Testis (tissue), 2 donors: ENCODE results near the gene OAS2.

Experiments used
- POLR2A ChIP-seq: fragments of 450-650 bp; IDR thresholded peaks from one replicate; pipeline ENCODE4 v1.6.1; 2017; ENCODE audit warnings: antibody characterized with exemption, mild to moderate bottlenecking, moderate library complexity
- TF ChIP-seq, protein P1 (sequence below), 3 experiments: fragments of 450-650 bp in 2 of 3; fragments of 200-600 bp in 1 of 3; sonication (generic) in 1 of 3; IDR thresholded peaks; one replicate each; pipeline ENCODE4 v1.5.1; 2016 to 2019; ENCODE audit warnings: antibody characterized with exemption in 3 of 3, mild to moderate bottlenecking in 2 of 3, moderate library complexity in 1 of 3

DNA sequence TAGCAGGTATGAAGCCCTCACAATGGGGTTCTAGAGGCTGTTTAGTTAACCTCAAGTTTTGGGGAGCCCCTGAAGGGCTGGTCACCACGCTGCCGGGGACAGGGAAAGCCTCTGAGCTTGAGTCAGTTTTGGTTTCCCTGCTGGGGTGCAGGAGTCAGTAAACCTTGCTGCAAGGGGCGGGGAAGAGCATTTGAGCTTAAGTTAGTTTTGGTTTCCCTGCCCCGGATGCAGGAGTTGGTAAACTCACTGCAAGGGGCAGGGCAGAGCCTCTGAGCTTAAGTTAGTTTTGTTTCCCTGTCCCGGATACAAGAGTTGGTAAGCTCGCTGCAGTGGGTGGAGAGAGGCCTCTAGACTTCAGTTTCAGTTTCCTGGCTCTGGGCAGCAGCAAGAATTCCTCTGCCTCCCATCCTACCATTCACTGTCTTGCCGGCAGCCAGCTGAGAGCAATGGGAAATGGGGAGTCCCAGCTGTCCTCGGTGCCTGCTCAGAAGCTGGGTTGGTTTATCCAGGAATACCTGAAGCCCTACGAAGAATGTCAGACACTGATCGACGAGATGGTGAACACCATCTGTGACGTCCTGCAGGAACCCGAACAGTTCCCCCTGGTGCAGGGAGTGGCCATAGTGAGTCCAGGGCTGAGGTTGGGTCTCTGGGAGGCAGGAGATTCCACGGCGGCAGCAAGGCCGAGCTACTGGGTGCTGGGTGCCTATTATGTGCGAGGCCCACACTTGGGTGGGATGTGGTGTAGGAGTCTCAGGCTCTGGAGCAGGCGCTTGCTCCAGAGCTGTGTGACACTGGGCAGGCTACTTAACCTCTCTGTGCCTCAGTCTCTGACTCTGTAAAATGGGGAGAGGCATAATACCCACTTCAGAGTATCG is at the start of gene OAS2:
- no peak for TF ChIP-seq POLR2A
- TF ChIP-seq, protein P1, sequence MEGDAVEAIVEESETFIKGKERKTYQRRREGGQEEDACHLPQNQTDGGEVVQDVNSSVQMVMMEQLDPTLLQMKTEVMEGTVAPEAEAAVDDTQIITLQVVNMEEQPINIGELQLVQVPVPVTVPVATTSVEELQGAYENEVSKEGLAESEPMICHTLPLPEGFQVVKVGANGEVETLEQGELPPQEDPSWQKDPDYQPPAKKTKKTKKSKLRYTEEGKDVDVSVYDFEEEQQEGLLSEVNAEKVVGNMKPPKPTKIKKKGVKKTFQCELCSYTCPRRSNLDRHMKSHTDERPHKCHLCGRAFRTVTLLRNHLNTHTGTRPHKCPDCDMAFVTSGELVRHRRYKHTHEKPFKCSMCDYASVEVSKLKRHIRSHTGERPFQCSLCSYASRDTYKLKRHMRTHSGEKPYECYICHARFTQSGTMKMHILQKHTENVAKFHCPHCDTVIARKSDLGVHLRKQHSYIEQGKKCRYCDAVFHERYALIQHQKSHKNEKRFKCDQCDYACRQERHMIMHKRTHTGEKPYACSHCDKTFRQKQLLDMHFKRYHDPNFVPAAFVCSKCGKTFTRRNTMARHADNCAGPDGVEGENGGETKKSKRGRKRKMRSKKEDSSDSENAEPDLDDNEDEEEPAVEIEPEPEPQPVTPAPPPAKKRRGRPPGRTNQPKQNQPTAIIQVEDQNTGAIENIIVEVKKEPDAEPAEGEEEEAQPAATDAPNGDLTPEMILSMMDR (IDR thresholded peaks at IDR 0.05): no peak
